H9 (cell line): ENCODE measurements around the gene AMDHD2. TPM values are rescaled to one million over a fixed set of nuclear protein-coding genes. Genes with fewer than 3 reads are reported as not detected.

Experiments used
- DNase-seq: peaks from one replicate; pipeline ENCODE4 v3.0.0-alpha.2; 2017
- H2AFZ ChIP-seq: one replicate; pipeline ENCODE4 v1.6.1; 2013; ENCODE audit warnings: mild to moderate bottlenecking, low read length, control low read depth, moderate library complexity
- H2AK5ac ChIP-seq: 2 replicates; pipeline ENCODE4 v1.6.1; 2013; ENCODE audit warnings: low read length, control low read depth, mixed read lengths; ENCODE audit not compliant: insufficient read length
- H2BK120ac ChIP-seq: one replicate; pipeline ENCODE4 v1.6.1; 2013; ENCODE audit warnings: low read depth, mild to moderate bottlenecking, low read length, control low read depth, inconsistent platforms; ENCODE audit not compliant: poor library complexity, severe bottlenecking
- H2BK12ac ChIP-seq: 2 replicates; pipeline ENCODE4 v1.6.1; 2013; ENCODE audit warnings: low read length, control low read depth, mixed read lengths, low read depth; ENCODE audit not compliant: insufficient read length
- H2BK15ac ChIP-seq: 2 replicates; pipeline ENCODE4 v1.6.1; 2013; ENCODE audit warnings: low read depth, low read length, control low read depth
- H2BK20ac ChIP-seq: one replicate; pipeline ENCODE4 v1.6.1; 2013; ENCODE audit warnings: low read depth, mild to moderate bottlenecking, low read length, control low read depth, inconsistent platforms; ENCODE audit not compliant: poor library complexity, severe bottlenecking
- H2BK5ac ChIP-seq: 2 replicates; pipeline ENCODE4 v1.6.1; 2013; ENCODE audit warnings: low read length, control low read depth, mixed read lengths; ENCODE audit not compliant: insufficient read length
- H3K14ac ChIP-seq: 2 replicates; pipeline ENCODE4 v1.6.1; 2013; ENCODE audit warnings: low read length, control low read depth; ENCODE audit not compliant: insufficient read depth
- H3K18ac ChIP-seq: 2 replicates; pipeline ENCODE4 v1.6.1; 2013; ENCODE audit warnings: low read depth, mild to moderate bottlenecking, mixed read lengths, low read length, control low read depth; ENCODE audit not compliant: insufficient read length
- H3K23ac ChIP-seq: 2 replicates; pipeline ENCODE4 v1.6.1; 2013; ENCODE audit warnings: low read length, control low read depth, mixed read lengths, low read depth; ENCODE audit not compliant: insufficient read length
- H3K23me2 ChIP-seq: 2 replicates; pipeline ENCODE4 v1.6.1; 2013; ENCODE audit warnings: low read depth, mild to moderate bottlenecking, mixed read lengths, low read length, control low read depth; ENCODE audit not compliant: insufficient read length, poor library complexity, severe bottlenecking
- H3K27ac ChIP-seq: 2 replicates; pipeline ENCODE4 v1.5.1; 2013; ENCODE audit warnings: low read length, control low read depth, mixed read lengths, low read depth; ENCODE audit not compliant: insufficient read length
- H3K27me3 ChIP-seq: 2 replicates; pipeline ENCODE4 v1.6.1; 2013; ENCODE audit warnings: low read length, control low read depth, inconsistent platforms; ENCODE audit not compliant: insufficient read depth
- H3K4ac ChIP-seq: 2 replicates; pipeline ENCODE4 v1.6.1; 2013; ENCODE audit warnings: low read depth, mild to moderate bottlenecking, control low read depth, inconsistent platforms, low read length, moderate library complexity
- H3K4me1 ChIP-seq: 2 replicates; pipeline ENCODE4 v1.6.1; 2013; ENCODE audit warnings: low read length, control low read depth, inconsistent platforms; ENCODE audit not compliant: insufficient read depth
- H3K4me2 ChIP-seq: 2 replicates; pipeline ENCODE4 v1.6.1; 2013; ENCODE audit warnings: low read length, control low read depth, mixed read lengths; ENCODE audit not compliant: insufficient read length, insufficient read depth
- H3K56ac ChIP-seq: 2 replicates; pipeline ENCODE4 v1.6.1; 2013; ENCODE audit warnings: low read depth, mild to moderate bottlenecking, mixed read lengths, low read length, control low read depth; ENCODE audit not compliant: insufficient read length
- H3K79me1 ChIP-seq: 2 replicates; pipeline ENCODE4 v1.6.1; 2013; ENCODE audit warnings: low read depth, mild to moderate bottlenecking, moderate library complexity, low read length, control low read depth, inconsistent platforms; ENCODE audit not compliant: insufficient read depth, poor library complexity, severe bottlenecking
- H3K79me2 ChIP-seq: 2 replicates; pipeline ENCODE4 v1.6.1; 2013; ENCODE audit warnings: low read length, control low read depth, inconsistent platforms; ENCODE audit not compliant: insufficient read depth
- H3K9ac ChIP-seq: 2 replicates; pipeline ENCODE4 v1.6.1; 2013; ENCODE audit warnings: low read length, control low read depth, mixed read lengths; ENCODE audit not compliant: insufficient read length; ENCODE audit errors: extremely low read depth
- H3K9me3 ChIP-seq: one replicate; pipeline ENCODE4 v1.6.1; 2013; ENCODE audit warnings: low read depth, low read length, inconsistent platforms; ENCODE audit not compliant: control insufficient read depth
- H3T11ph ChIP-seq: one replicate; pipeline ENCODE4 v1.6.1; 2013; ENCODE audit warnings: mild to moderate bottlenecking, low read length, control low read depth, inconsistent platforms
- H4K20me1 ChIP-seq: one replicate; pipeline ENCODE4 v1.6.1; 2013; ENCODE audit not compliant: control insufficient read depth, insufficient read length, insufficient read depth
- H4K5ac ChIP-seq: 2 replicates; pipeline ENCODE4 v1.6.1; 2013; ENCODE audit warnings: low read depth, mild to moderate bottlenecking, mixed read lengths, low read length, control low read depth; ENCODE audit not compliant: insufficient read length
- H4K8ac ChIP-seq: replicated peaks from 2 replicates; pipeline ENCODE4 v1.6.1; 2013; ENCODE audit warnings: low read length, control low read depth, mixed read lengths, low read depth; ENCODE audit not compliant: insufficient read length
- H4K91ac ChIP-seq: 2 replicates; pipeline ENCODE4 v1.6.1; 2013; ENCODE audit warnings: low read depth, mild to moderate bottlenecking, moderate library complexity, mixed read lengths, low read length, control low read depth; ENCODE audit not compliant: insufficient read length
- H3K27ac Mint-ChIP-seq, 3 experiments: 2 replicates in 2 of 3; 3 replicates in 1 of 3; pipeline ENCODE4 v1.8.0; 2020 to 2021; ENCODE audit warnings: mixed read lengths in 3 of 3, mild to moderate bottlenecking in 1 of 3, moderate library complexity in 1 of 3
- H3K27me3 Mint-ChIP-seq: 2 replicates; pipeline ENCODE4 v1.8.0; 2021; ENCODE audit warnings: low read depth, mild to moderate bottlenecking, moderate library complexity, mixed read lengths
- H3K36me3 Mint-ChIP-seq, 3 experiments: 2 replicates in 2 of 3; 3 replicates in 1 of 3; pipeline ENCODE4 v1.8.0; 2020 to 2021; ENCODE audit warnings: low read depth in 3 of 3, mixed read lengths in 3 of 3; ENCODE audit not compliant: insufficient read depth in 1 of 3
- H3K4me1 Mint-ChIP-seq, 2 experiments: 2 replicates each; pipeline ENCODE4 v1.8.0; 2020; ENCODE audit warnings: mixed read lengths in 2 of 2
- H3K4me3 Mint-ChIP-seq, 2 experiments: 2 replicates in 1 of 2; 3 replicates in 1 of 2; pipeline ENCODE4 v1.8.0; 2020 to 2021; ENCODE audit warnings: mild to moderate bottlenecking in 2 of 2, mixed read lengths in 2 of 2, moderate library complexity in 1 of 2
- H3K9me3 Mint-ChIP-seq, 2 experiments: 2 replicates in 1 of 2; 3 replicates in 1 of 2; pipeline ENCODE4 v1.8.0; 2020; ENCODE audit warnings: mild to moderate bottlenecking in 2 of 2, mixed read lengths in 2 of 2, moderate library complexity in 1 of 2
- CTCF ChIP-seq: fragments of 200-600 bp; sonication (generic); conservative IDR thresholded peaks from 3 replicates; pipeline ENCODE4 v1.8.0; 2021; ENCODE audit warnings: antibody characterized with exemption, mild to moderate bottlenecking
- WGBS: extraction: QIAGEN DNeasy Blood & Tissue Kit; methylation state at CpG from one replicate; pipeline ENCODE4 v1.1.7; 2013; ENCODE audit warnings: missing lambda C conversion rate, low lambda C conversion rate, mixed read lengths; ENCODE audit not compliant: insufficient read length; ENCODE audit errors: extremely low coverage; 5-methylcytosine and 5-hydroxymethylcytosine counted together
- total RNA-seq: library from RNA; stranded (reverse); gene quantifications from 2 replicates; pipeline ENCODE4 v1.2.1, GENCODE V29; 2021

AMDHD2 gene
- total RNA-seq, 1 experiment from 2014 or later, result 61.5 TPM

GRCh38 chr16:2472488-2472864, 47.7 kb upstream of the AMDHD2 start:
- H3K9me3 ChIP-seq, result no peaks in the 10 kb centered on the region
- H2BK120ac ChIP-seq, result no peak overlapping the region
- H2AFZ ChIP-seq, result no peak overlapping the region
- no peaks in the 10 kb centered on the region for H3K79me1 ChIP-seq
- no peaks in the 10 kb centered on the region for H3K9me3 Mint-ChIP-seq
- no peak overlapping the region for H2BK12ac ChIP-seq
- H3K79me2 ChIP-seq, result no peaks in the 10 kb centered on the region
- H3K56ac ChIP-seq, result no peak overlapping the region
- H3K27me3 ChIP-seq, result peaks cover 18% of the 10 kb centered on the region; the same call in 1 of the 2 replicates
- no peak overlapping the region for H3K14ac ChIP-seq
- H2BK20ac ChIP-seq, result no peak overlapping the region
- no peaks in the 10 kb centered on the region for H3K36me3 Mint-ChIP-seq
- H3K4ac ChIP-seq, result no peak overlapping the region
- H3K4me3 Mint-ChIP-seq, result peak overlapping the region in 1 of 2 experiments; percentile 66; a peak in 2 of 5 replicates
- TF ChIP-seq CTCF, result no peak
- no peak overlapping the region for H3T11ph ChIP-seq
- no peak overlapping the region for H3K18ac ChIP-seq
- H3K27ac ChIP-seq, result no peak overlapping the region
- H3K27ac Mint-ChIP-seq, result no peak overlapping the region
- H3K4me1 Mint-ChIP-seq, result peaks cover 23 to 28% of the 10 kb centered on the region in 2 experiments
- H2BK15ac ChIP-seq, result no peak overlapping the region
- H4K20me1 ChIP-seq, result no peaks in the 10 kb centered on the region
- WGBS, result no CpG with 5 or more reads among the region's 27 CpGs
- no peak overlapping the region for H4K5ac ChIP-seq
- no peak overlapping the region for H4K91ac ChIP-seq
- H3K4me1 ChIP-seq, result no peaks in the 10 kb centered on the region
- H4K8ac ChIP-seq, result no peak overlapping the region
- H3K9ac ChIP-seq, result no peak overlapping the region
- no peak overlapping the region for H3K4me2 ChIP-seq
- H2AK5ac ChIP-seq, result no peak overlapping the region
- peaks cover 15% of the 10 kb centered on the region for H3K23me2 ChIP-seq
- no peak overlapping the region for H2BK5ac ChIP-seq
- H3K27me3 Mint-ChIP-seq, result peaks cover 48% of the 10 kb centered on the region
- no peak for DNase-seq
- no peak overlapping the region for H3K23ac ChIP-seq
